Erythroblast (primary cell): ENCODE data around the gene CHST8.

Source experiments
- GATA1 ChIP-seq: IDR thresholded peaks from 2 replicates; pipeline ENCODE4 v1.6.1; 2011; ENCODE audit warnings: low read depth, mild to moderate bottlenecking, control low read depth, low read length, moderate library complexity
- POLR2A ChIP-seq: IDR thresholded peaks from 2 replicates; pipeline ENCODE4 v1.6.1; 2011; ENCODE audit warnings: mild to moderate bottlenecking, low read length

DNA sequence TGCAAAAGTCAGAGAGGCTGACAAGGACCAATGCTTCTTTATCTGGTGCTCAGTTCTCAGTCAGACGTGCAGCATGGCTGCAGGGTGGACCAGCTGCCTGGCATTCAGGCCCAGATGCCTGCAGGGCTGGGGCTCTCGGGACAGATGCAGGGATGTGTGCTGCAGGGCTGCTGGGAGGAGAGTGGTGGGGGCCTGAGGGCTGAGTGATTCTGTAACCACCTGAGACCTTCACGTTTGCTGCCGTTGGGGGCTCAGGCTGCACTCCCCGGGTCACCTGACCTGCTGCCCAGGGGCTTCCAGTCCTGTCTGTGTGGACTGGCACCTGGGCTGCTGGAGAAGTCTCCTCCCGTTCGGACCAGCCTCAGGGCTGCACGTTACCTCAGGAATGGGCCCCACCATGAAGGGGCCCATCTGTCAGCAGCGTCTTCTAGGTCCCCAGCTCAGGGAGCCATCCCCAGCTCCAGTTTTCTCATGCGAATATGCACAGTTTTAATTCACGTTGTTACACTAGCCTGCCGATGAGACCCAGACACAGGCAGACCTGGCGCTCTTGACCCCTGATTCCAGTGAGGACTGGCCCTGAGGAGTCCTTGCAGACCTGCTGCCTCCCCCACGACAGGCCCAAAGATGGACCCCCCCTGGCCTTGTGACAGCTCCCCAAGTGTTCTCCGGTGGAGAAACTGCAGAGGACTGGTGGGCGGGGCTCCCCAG is 191.8 kb downstream of the CHST8 start:
- TF ChIP-seq POLR2A (no peak), GATA1 (no peak)
